GM18951 (cell line): ENCODE results near the gene SLC25A12.
"Not testable (repeated sequence)": the region's sequence is repeated elsewhere in the genome, so short reads cannot be mapped to it uniquely, and the experiment has no call there.

Experiments
- POLR2A ChIP-seq: IDR thresholded peaks from 4 replicates; pipeline ENCODE4 v1.6.1; 2011; ENCODE audit warnings: mild to moderate bottlenecking; ENCODE audit not compliant: insufficient read length, insufficient read depth; ENCODE audit errors: extremely low read depth
- in situ Hi-C: fragments of 300-500 bp; cut with MboI; formaldehyde crosslinking; loops from one replicate; pipeline ENCODE4 v1.12.0; 2022; ENCODE audit warnings: low sequenced_read_pairs, mixed read lengths, inconsistent platforms; ENCODE audit not compliant: unreplicated experiment

The SLC25A12 gene

GRCh38 chr2:171909266-171909665 lies 15.2 kb upstream of the SLC25A12 start:
- in situ Hi-C loops = no loop called here
- TF ChIP-seq POLR2A = no peak

- no peak for TF ChIP-seq POLR2A
- in situ Hi-C loops = no loop called here
Observed at GRCh38 chr2:171908235-171908634, 14.2 kb upstream of the SLC25A12 start.

DNA sequence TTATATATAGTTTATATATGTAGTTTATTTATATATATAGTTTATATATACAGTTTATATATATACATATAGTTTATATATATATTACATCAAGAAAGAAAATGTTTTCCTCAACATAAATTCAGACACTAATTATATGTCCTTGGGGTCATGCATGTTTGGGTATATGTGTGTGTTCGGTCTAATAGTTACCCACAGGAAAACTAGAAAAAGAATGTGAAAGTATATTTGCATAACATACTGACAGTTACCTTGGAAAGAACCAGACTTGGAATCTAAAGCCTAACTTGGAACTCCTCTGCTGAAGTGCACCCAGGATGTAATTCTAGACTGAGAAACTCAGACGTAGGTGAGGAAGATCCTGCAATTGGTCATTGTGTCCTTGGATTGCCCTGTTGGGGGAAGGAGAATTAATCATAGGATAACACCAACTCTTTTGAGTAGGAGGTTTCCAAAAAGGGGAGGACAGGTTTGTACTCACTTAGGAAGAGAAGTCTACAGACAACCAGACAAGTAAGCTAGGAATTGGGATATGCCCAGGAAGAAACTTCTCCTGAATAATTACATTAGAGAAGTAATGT lies 8.9 kb upstream of the SLC25A12 start:
- no peak for TF ChIP-seq POLR2A
- in situ Hi-C loops = no loop called here

DNA sequence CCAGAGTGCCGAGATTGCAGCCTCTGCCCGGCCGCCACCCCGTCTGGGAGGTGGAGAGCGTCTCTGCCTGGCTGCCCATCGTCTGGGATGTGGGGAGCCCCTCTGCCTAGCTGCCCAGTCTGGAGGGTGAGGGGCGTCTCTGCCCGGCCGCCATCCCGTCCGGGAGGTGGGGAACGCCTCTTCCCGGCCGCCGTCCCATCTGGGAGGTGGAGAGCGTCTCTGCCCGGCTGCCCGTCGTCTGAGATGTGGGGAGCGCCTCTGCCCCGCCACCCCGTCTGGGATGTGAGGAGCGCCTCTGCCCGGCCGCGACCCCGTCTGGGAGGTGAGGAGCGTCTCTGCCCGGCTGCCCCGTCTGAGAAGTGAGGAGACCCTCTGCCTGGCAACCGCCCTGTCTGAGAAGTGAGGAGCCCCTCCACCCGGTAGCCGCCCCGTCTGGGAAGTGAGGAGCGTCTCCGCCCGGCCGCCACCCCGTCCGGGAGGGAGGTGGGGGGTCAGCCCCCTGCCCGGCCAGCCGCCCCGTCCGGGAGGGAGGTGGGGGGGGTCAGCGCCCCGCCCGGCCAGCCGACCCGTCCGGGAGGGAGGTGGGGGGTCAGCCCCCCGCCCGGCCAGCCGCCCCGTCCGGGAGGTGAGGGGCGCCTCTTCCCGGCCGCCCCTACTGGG lies 5.7 kb upstream of the SLC25A12 start:
- in situ Hi-C loops = not testable (repeated sequence)

DNA sequence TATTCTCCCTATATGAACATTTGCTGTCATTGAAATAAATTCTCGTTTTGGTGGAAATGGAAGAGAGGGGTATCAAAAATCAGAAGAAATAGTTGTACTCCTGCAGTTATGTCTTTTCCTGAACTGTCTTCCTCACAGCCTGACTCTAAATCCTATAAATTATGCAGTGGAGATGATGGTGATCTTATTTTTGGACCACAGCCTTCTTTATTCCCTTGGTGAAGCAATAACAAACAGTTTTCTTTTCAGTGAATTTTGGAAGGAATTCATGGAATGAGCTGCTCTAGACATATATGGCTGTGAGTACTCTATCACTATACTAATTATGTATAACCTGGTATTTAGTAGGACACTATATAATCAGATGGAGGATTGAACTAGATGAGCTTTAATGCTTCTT lies 1.7 kb upstream of the SLC25A12 start:
- in situ Hi-C loops = no loop called here
- TF ChIP-seq POLR2A = no peak

DNA sequence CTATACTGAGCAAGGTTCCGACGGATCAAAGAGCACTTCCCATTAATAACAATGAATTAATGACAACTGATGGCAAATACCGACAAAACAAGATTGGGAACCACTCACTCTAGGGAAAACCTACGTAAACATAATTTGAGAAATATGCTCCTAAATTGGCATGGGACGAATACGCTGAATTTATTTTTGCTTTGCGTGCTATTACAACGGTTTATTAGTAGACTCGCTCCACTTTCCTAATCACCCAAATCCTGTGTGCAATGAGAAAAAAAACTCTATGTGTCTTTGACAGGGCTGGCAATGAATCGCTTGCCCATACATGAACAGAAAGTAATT lies 536 bp upstream of the SLC25A12 start:
- in situ Hi-C loops = no loop called here
- no peak for TF ChIP-seq POLR2A

DNA sequence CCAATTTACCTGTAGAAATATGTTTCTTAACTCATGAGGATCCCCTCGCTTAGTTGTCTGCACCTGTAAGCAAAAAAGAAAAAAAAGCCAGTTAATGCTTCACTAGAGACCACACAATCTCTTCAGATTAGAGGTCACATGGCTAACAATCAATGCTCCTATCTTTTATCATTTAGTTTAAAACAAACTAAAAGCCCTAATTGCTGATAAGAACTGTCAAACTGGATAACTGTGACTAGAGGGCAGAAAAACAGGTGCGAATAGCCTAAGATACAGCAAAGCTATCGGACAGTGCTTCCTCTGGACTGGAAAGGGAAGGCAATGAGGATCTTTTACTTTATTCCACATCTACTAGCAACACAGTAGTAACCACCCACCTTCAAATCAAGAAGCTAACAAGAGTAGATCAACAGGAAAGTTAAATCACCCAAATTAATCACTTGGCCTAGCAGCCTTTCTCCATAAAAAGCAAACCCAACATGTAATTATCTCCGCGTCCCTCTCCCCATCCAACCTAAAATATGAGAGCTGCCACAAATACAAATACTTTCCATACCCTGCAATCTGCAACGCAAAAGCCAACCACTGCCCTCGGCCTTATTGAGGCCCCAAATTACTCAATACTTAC lies 734 bp downstream of the SLC25A12 start:
- no peak for TF ChIP-seq POLR2A
- in situ Hi-C loops = no loop called here

DNA sequence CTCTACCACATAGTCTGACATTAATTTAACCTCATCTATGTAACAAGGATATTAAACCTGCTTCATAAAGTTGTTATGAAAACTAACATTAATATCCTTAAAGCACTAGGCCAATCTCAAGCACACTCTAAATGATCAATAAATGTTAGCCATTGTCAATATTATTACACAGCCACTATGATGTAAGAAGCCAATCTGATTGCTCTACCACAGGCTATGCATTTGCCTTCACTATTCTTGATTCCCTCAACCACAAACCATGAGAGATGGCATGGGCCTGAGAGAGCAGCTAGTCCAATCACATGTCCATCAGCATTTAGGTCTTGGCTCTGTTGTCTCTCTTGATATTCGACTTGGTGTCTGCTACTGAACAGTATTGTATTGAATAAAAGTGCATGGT lies 4.2 kb downstream of the SLC25A12 start:
- in situ Hi-C loops = no loop called here
- no peak for TF ChIP-seq POLR2A

DNA sequence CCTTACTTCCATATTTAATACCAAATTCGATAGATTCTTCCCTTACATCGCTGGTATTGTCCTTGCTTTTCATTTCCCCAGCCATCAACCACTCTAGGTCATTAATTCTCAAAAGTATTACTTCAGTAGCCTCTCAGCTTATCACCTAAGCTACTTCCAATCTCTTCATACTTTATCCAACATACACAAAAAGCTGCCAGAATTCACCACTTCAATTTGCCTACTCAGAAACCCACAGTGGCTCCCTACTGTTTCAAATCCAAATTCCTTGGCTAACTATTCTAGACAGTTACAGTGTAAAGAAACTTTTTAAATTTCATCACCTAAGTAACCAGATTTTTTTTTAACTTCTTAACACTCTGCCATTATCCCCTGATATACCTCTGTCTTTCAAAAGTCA lies 4.7 kb downstream of the SLC25A12 start:
- in situ Hi-C loops = no loop called here
- TF ChIP-seq POLR2A = no peak

- TF ChIP-seq POLR2A = no peak
- in situ Hi-C loops = no loop called here
Observed at GRCh38 chr2:171883275-171883893, 10.7 kb downstream of the SLC25A12 start.

- no peak for TF ChIP-seq POLR2A
- in situ Hi-C loops = no loop called here
Observed at GRCh38 chr2:171882089-171882769, 11.8 kb downstream of the SLC25A12 start.

DNA sequence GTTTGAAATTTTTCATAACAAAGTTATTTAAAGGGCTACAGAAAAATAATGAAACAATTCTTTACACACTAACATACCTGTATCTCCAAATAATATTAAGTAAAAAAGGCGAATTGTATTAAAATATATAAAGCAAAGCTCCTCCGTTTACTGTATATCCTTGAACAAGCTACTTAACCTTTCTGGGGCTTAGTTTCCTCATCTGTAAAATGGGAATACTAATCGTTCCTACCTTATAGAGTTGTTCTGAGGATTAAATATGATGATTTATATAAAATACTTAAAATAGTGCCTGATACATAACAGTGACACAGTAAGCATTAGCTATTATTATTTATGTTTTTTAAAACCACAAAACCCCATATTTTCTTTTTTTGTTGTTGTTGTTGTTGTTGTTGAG lies 13.3 kb downstream of the SLC25A12 start:
- no peak for TF ChIP-seq POLR2A
- in situ Hi-C loops = no loop called here

DNA sequence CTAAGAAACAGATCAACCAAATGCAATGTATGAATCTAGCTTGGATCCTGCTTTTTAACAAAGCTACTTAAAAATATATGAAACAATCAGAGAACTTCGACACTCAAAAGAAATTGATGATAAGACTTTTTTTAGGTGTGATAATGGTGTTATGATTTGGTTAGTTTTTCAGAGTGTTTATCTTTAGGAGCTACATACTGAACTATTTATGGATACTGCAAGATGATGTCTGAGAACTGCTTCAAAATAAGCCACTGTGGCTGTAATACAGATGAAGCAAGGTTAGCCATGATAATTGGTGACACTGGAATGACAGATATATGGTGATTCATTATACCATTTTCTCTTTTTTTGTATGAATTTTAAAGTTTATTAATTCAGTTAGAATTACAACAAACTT lies 14.2 kb downstream of the SLC25A12 start:
- in situ Hi-C loops = no loop called here
- no peak for TF ChIP-seq POLR2A
